GM23338 (cell line): ENCODE data around the gene TRIO. TPM values are rescaled to one million over a fixed set of nuclear protein-coding genes. Genes with fewer than 3 reads are reported as not detected.

ENCODE experiments used
- ATAC-seq: fragments of 200-7000 bp; cut with Tn5 transposase; 3 replicates; pipeline ENCODE4 v1.9.1; 2020
- DNase-seq: peaks from one replicate; pipeline ENCODE4 v3.0.0-alpha.2; 2015; ENCODE audit warnings: low spot score
- H2AFZ ChIP-seq: fragments of 200-600 bp; sonication (generic); 2 replicates; pipeline ENCODE4 v1.8.0; 2016; ENCODE audit warnings: antibody characterized with exemption, mild to moderate bottlenecking, moderate library complexity
- H3F3A ChIP-seq: fragments of 200-600 bp; sonication (generic); replicated peaks from 2 replicates; pipeline ENCODE4 v1.8.0; 2017; ENCODE audit warnings: antibody characterized with exemption, mixed run types, low read depth
- H3K27ac ChIP-seq: fragments of 200-600 bp; sonication (generic); 2 replicates; pipeline ENCODE4 v1.6.1; 2016; ENCODE audit warnings: low read depth
- H3K27me3 ChIP-seq: fragments of 200-600 bp; sonication (generic); 2 replicates; pipeline ENCODE4 v1.8.0; 2016; ENCODE audit warnings: mild to moderate bottlenecking, mixed run types, moderate library complexity; ENCODE audit not compliant: insufficient read depth
- H3K36me3 ChIP-seq: fragments of 200-600 bp; sonication (generic); 2 replicates; pipeline ENCODE4 v1.8.0; 2016; ENCODE audit warnings: mild to moderate bottlenecking; ENCODE audit not compliant: insufficient read depth
- H3K4me1 ChIP-seq: fragments of 200-600 bp; sonication (generic); 2 replicates; pipeline ENCODE4 v1.8.0; 2016; ENCODE audit warnings: mild to moderate bottlenecking, moderate library complexity; ENCODE audit not compliant: insufficient read depth
- H3K4me2 ChIP-seq: fragments of 200-600 bp; sonication (generic); 2 replicates; pipeline ENCODE4 v1.7.1; 2017; ENCODE audit warnings: mixed run types
- H3K4me3 ChIP-seq: fragments of 200-600 bp; sonication (generic); 2 replicates; pipeline ENCODE4 v1.6.1; 2016; ENCODE audit warnings: mixed run types
- H3K79me2 ChIP-seq: fragments of 200-600 bp; sonication (generic); replicated peaks from 2 replicates; pipeline ENCODE4 v1.8.0; 2017; ENCODE audit warnings: mild to moderate bottlenecking; ENCODE audit not compliant: insufficient read depth
- H3K9me2 ChIP-seq: fragments of 200-600 bp; sonication (generic); 2 replicates; pipeline ENCODE4 v1.8.0; 2017; ENCODE audit not compliant: insufficient read depth
- H4K20me1 ChIP-seq: fragments of 200-600 bp; sonication (generic); replicated peaks from 2 replicates; pipeline ENCODE4 v1.8.0; 2017; ENCODE audit warnings: mild to moderate bottlenecking; ENCODE audit not compliant: insufficient read depth
- H3K27ac Mint-ChIP-seq: 2 replicates; pipeline ENCODE4 v1.8.0; 2020; ENCODE audit warnings: inconsistent platforms, mild to moderate bottlenecking, moderate library complexity, mixed read lengths
- H3K27me3 Mint-ChIP-seq: 3 replicates; pipeline ENCODE4 v1.8.0; 2022; ENCODE audit warnings: low read depth, mild to moderate bottlenecking, moderate library complexity, mixed read lengths, inconsistent platforms; ENCODE audit not compliant: insufficient read depth, poor library complexity
- H3K36me3 Mint-ChIP-seq: 3 replicates; pipeline ENCODE4 v1.8.0; 2021; ENCODE audit warnings: low read depth, mild to moderate bottlenecking, inconsistent platforms, moderate library complexity, mixed read lengths
- H3K4me1 Mint-ChIP-seq: 3 replicates; pipeline ENCODE4 v1.8.0; 2020; ENCODE audit warnings: mild to moderate bottlenecking, inconsistent platforms, mixed read lengths
- H3K4me3 Mint-ChIP-seq: 3 replicates; pipeline ENCODE4 v1.8.0; 2021; ENCODE audit warnings: moderate library complexity, mild to moderate bottlenecking, inconsistent platforms, mixed read lengths
- H3K9me3 Mint-ChIP-seq: 3 replicates; pipeline ENCODE4 v1.8.0; 2020; ENCODE audit warnings: moderate library complexity, mild to moderate bottlenecking, inconsistent platforms, mixed read lengths
- CTCF ChIP-seq, 2 experiments: fragments of 200-600 bp in 1 of 2; sonication (generic) in 1 of 2; conservative IDR thresholded peaks; 2 replicates each; pipeline versions ENCODE4 v1.5.1 to v1.6.1; 2016 to 2017; ENCODE audit warnings: antibody characterized with exemption in 2 of 2, low read depth in 2 of 2, mild to moderate bottlenecking in 2 of 2, moderate library complexity in 1 of 2
- ETS1 ChIP-seq: IDR thresholded peaks from 2 replicates; pipeline ENCODE4 v1.6.1; 2016; ENCODE audit warnings: antibody characterized with exemption
- EZH2 ChIP-seq: fragments of 200-600 bp; sonication (generic); IDR thresholded peaks from one replicate; pipeline ENCODE4 v1.8.0; 2017; ENCODE audit warnings: antibody characterized with exemption, mild to moderate bottlenecking, low read depth; ENCODE audit not compliant: unreplicated experiment
- JUNB ChIP-seq: IDR thresholded peaks from one replicate; pipeline ENCODE4 v1.6.1; 2016; ENCODE audit warnings: antibody characterized with exemption; ENCODE audit not compliant: unreplicated experiment
- POLR2AphosphoS5 ChIP-seq: IDR thresholded peaks from 2 replicates; pipeline ENCODE4 v1.6.1; 2016; ENCODE audit warnings: antibody characterized with exemption, low read depth
- REST ChIP-seq: IDR thresholded peaks from one replicate; pipeline ENCODE4 v1.6.1; 2018; ENCODE audit warnings: antibody characterized with exemption; ENCODE audit not compliant: unreplicated experiment
- ZNF114 ChIP-seq: fragments of 250-450 bp; sonication (Bioruptor Pico); IDR thresholded peaks from 2 replicates; pipeline ENCODE4 v1.5.0; 2020; ENCODE audit warnings: mild to moderate bottlenecking, moderate library complexity
- ZNF331 ChIP-seq: fragments of 250-450 bp; sonication (Bioruptor Pico); IDR thresholded peaks from 2 replicates; pipeline ENCODE4 v1.5.0; 2020; ENCODE audit warnings: low read depth, mild to moderate bottlenecking, moderate library complexity
- ZNF462 ChIP-seq: fragments of 250-450 bp; sonication (Bioruptor Pico); IDR thresholded peaks from 2 replicates; pipeline ENCODE4 v1.5.0; 2020; ENCODE audit warnings: mild to moderate bottlenecking, moderate library complexity
- polyA plus RNA-seq: library from polyadenylated mRNA; unstranded; fragments of >200 nt; fragmentation: Nextera tagmentation; extraction: Ambion mirVana; gene quantifications from 2 replicates; pipeline ENCODE4 v1.2.1, GENCODE V29; 2016
- total RNA-seq: library from RNA; depleted of rRNA; stranded (reverse); fragments of >200 nt; shearing (Covaris generic); gene quantifications from 2 replicates; pipeline ENCODE4 v1.2.3, GENCODE V29; 2014

TRIO gene
- total and polyA plus RNA-seq, 2 experiments from 2014 or later: 13.8 to 113 TPM

- no peak for TF ChIP-seq CTCF (conservative IDR thresholded peaks at IDR 0.05; ENCODE audit: low read depth in 2 of 2)
- no peak for TF ChIP-seq ETS1
- TF ChIP-seq POLR2AphosphoS5: no peak
- TF ChIP-seq ZNF331 (CRISPR knock-in tag): no peak
- TF ChIP-seq EZH2: no peak
Measured at GRCh38 chr5:14357441-14357840, 214.3 kb downstream of the TRIO start (continued).

- Histone ChIP-seq H3K36me3 (no peaks in the 10 kb centered on the region; the same call in 1 of the 2 replicates), H3K27ac (peak overlapping the region; percentile 83; the same call in 1 of the 2 replicates), H4K20me1 (0 out of 2 replicates have a peak, but pooled peaks cover 5% of the 10 kb centered on the region), H3K4me2 (peak overlapping the region; percentile 75), H3K4me3 (peak overlapping the region; percentile 50), H2AFZ (no peak overlapping the region), H3K9me2 (no peaks in the 10 kb centered on the region), H3K4me1 (peaks cover 25% of the 10 kb centered on the region), H3K79me2 (peaks cover 17% of the 10 kb centered on the region), H3K27me3 (no peaks in the 10 kb centered on the region), H3F3A (no peaks in the 10 kb centered on the region)
- peaks cover 24% of the 10 kb centered on the region for H3K36me3 Mint-ChIP-seq
- 0 out of 2 replicates have a peak overlapping the region, but pooled peaks have one; percentile 26 for H3K27ac Mint-ChIP-seq
- peaks cover 7% of the 10 kb centered on the region for H3K27me3 Mint-ChIP-seq
- peak; percentile 85 for ATAC-seq
- H3K4me3 Mint-ChIP-seq: peak overlapping the region; percentile 69
- peaks cover 38% of the 10 kb centered on the region for H3K4me1 Mint-ChIP-seq
- DNase-seq: peak; percentile 83
- no peaks in the 10 kb centered on the region for H3K9me3 Mint-ChIP-seq
- TF ChIP-seq REST: no peak
- no peak for TF ChIP-seq ZNF114
- no peak for TF ChIP-seq CTCF (conservative IDR thresholded peaks at IDR 0.05; ENCODE audit: low read depth in 2 of 2)
- TF ChIP-seq ZNF462 (CRISPR knock-in tag): no peak
- TF ChIP-seq POLR2AphosphoS5: no peak
- no peak for TF ChIP-seq EZH2
- TF ChIP-seq JUNB: no peak
- no peak for TF ChIP-seq ZNF331 (CRISPR knock-in tag)
Measured at GRCh38 chr5:14357851-14358250, 214.7 kb downstream of the TRIO start.
